ENCODE measurements around the gene HTT. TPM values are rescaled to one million over a fixed set of nuclear protein-coding genes. Genes with fewer than 3 reads are reported as not detected.

The HTT gene
- total and polyA plus RNA-seq, 2 experiments from 2014 or later: 11.4 to 38.6 TPM

- Histone ChIP-seq H3K4me3 (no peak overlapping the region), H3K27me3 (no peaks in the 10 kb centered on the region), H3K4me1 (ENCODE audit: low read depth) (no peaks in the 10 kb centered on the region), H3K27ac (no peak overlapping the region), H3K36me3 (no peaks in the 10 kb centered on the region), H3K9me3 (ENCODE audit: low read depth) (no peaks in the 10 kb centered on the region)
- no peak for DNase-seq (ENCODE audit: low read depth in 1 of 2, low spot score in 1 of 2)
- no peak for TF ChIP-seq CTCF (IDR thresholded peaks at IDR 0.05; ENCODE audit: low read depth, low read length)
Measured at GRCh38 chr4:3252831-3253641, 178.6 kb downstream of the HTT start.

- Histone ChIP-seq H3K27ac (no peak overlapping the region), H3K9me3 (ENCODE audit: low read depth) (no peaks in the 10 kb centered on the region), H3K36me3 (no peaks in the 10 kb centered on the region), H3K27me3 (no peaks in the 10 kb centered on the region), H3K4me1 (ENCODE audit: low read depth) (no peaks in the 10 kb centered on the region), H3K4me3 (no peak overlapping the region)
- no peak for DNase-seq (ENCODE audit: low read depth in 1 of 2, low spot score in 1 of 2)
- no peak for TF ChIP-seq CTCF (IDR thresholded peaks at IDR 0.05; ENCODE audit: low read depth, low read length)
Measured at GRCh38 chr4:3253808-3254207, 179.3 kb downstream of the HTT start.

GRCh38 chr4:3254302-3255131 is 180.0 kb downstream of the HTT start:
- H3K4me3 ChIP-seq: no peak overlapping the region
- H3K36me3 ChIP-seq: no peaks in the 10 kb centered on the region
- DNase-seq (ENCODE audit: low read depth in 1 of 2, low spot score in 1 of 2): no peak
- H3K4me1 ChIP-seq (ENCODE audit: low read depth): no peaks in the 10 kb centered on the region
- no peak overlapping the region for H3K27ac ChIP-seq
- H3K9me3 ChIP-seq (ENCODE audit: low read depth): no peaks in the 10 kb centered on the region
- TF ChIP-seq CTCF (IDR thresholded peaks at IDR 0.05; ENCODE audit: low read depth, low read length): no peak
- no peaks in the 10 kb centered on the region for H3K27me3 ChIP-seq

GRCh38 chr4:3255611-3256186 is 181.2 kb downstream of the HTT start:
- H3K27me3 ChIP-seq: no peaks in the 10 kb centered on the region
- H3K4me1 ChIP-seq (ENCODE audit: low read depth): no peaks in the 10 kb centered on the region
- H3K9me3 ChIP-seq (ENCODE audit: low read depth): no peaks in the 10 kb centered on the region
- no peaks in the 10 kb centered on the region for H3K36me3 ChIP-seq
- H3K4me3 ChIP-seq: no peak overlapping the region
- no peak overlapping the region for H3K27ac ChIP-seq
- no peak for DNase-seq (ENCODE audit: low read depth in 1 of 2, low spot score in 1 of 2)
- no peak for TF ChIP-seq CTCF (IDR thresholded peaks at IDR 0.05; ENCODE audit: low read depth, low read length)

GRCh38 chr4:3256230-3257102 is 182.0 kb downstream of the HTT start:
- H3K4me1 ChIP-seq (ENCODE audit: low read depth): no peaks in the 10 kb centered on the region
- no peaks in the 10 kb centered on the region for H3K9me3 ChIP-seq (ENCODE audit: low read depth)
- DNase-seq (ENCODE audit: low read depth in 1 of 2, low spot score in 1 of 2): no peak
- TF ChIP-seq CTCF (IDR thresholded peaks at IDR 0.05; ENCODE audit: low read depth, low read length): no peak
- no peaks in the 10 kb centered on the region for H3K36me3 ChIP-seq
- no peaks in the 10 kb centered on the region for H3K27me3 ChIP-seq
- H3K4me3 ChIP-seq: no peak overlapping the region
- no peak overlapping the region for H3K27ac ChIP-seq
